Hippocampal formation (tissue), 2 donors: Measurements from ENCODE around the gene KIF20A.
"Not testable (repeated sequence)": the region's sequence is repeated elsewhere in the genome, so short reads cannot be mapped to it uniquely, and the experiment has no call there.

Experiments used
- DNase-seq, 2 donors: peaks; one replicate each; lab custom pipeline; 2025; lab: John Stamatoyannopoulos, UW

Gene KIF20A

GRCh38 chr5:138178516-138179276, at the start of gene KIF20A, which contains the start of gene BRD8:
KIF20A (plus strand) TSS chr5:138179112; CDS start chr5:138179681, 569 bp downstream.
BRD8 (minus strand) TSS chr5:138178630; CDS start chr5:138178614, 16 bp downstream.
- DNase-seq: peak; percentile 92 to 99

GRCh38 chr5:138129347-138129746, 49.6 kb upstream of the KIF20A start:
- DNase-seq: no peak

- no peak for DNase-seq
Measured at GRCh38 chr5:138132543-138132942, 46.4 kb upstream of the KIF20A start.

- DNase-seq: peak; percentile 54 to 59
Measured at GRCh38 chr5:138138949-138139780, 39.7 kb upstream of the KIF20A start, which contains the start of gene NME5. NME5 (minus strand) TSS chr5:138139428; CDS start chr5:138138780, 648 bp downstream.

GRCh38 chr5:138139781-138140090, 39.2 kb upstream of the KIF20A start:
- no peak for DNase-seq

- no peak for DNase-seq
Measured at GRCh38 chr5:138140268-138140667, 38.6 kb upstream of the KIF20A start.

- DNase-seq: no peak
Measured at GRCh38 chr5:138141734-138142133, 37.2 kb upstream of the KIF20A start.

- DNase-seq: not testable (repeated sequence)
Measured at GRCh38 chr5:138143578-138143977, 35.3 kb upstream of the KIF20A start.

GRCh38 chr5:138148811-138149210, 30.1 kb upstream of the KIF20A start:
- DNase-seq: no peak

- no peak for DNase-seq
Measured at GRCh38 chr5:138149530-138149929, 29.4 kb upstream of the KIF20A start.

- DNase-seq: not testable (repeated sequence)
Measured at GRCh38 chr5:138155977-138156376, 22.9 kb upstream of the KIF20A start.

GRCh38 chr5:138157626-138158025, 21.3 kb upstream of the KIF20A start:
- no peak for DNase-seq

GRCh38 chr5:138159666-138160065, 19.2 kb upstream of the KIF20A start:
- no peak for DNase-seq

GRCh38 chr5:138160706-138161105, 18.2 kb upstream of the KIF20A start:
- no peak for DNase-seq

- DNase-seq: no peak
Measured at GRCh38 chr5:138163721-138164120, 15.2 kb upstream of the KIF20A start.

GRCh38 chr5:138169124-138169523, 9.8 kb upstream of the KIF20A start:
- DNase-seq: no peak

GRCh38 chr5:138170299-138170698, 8.6 kb upstream of the KIF20A start:
- no peak for DNase-seq

GRCh38 chr5:138177941-138178515, 884 bp upstream of the KIF20A start:
- peak in 1 of 2 donors; percentile 19 for DNase-seq

GRCh38 chr5:138179277-138179857, 455 bp downstream of the KIF20A start:
- no peak for DNase-seq

- no peak for DNase-seq
Measured at GRCh38 chr5:138180183-138180782, 1.4 kb downstream of the KIF20A start.

- DNase-seq: no peak
Measured at GRCh38 chr5:138180841-138181240, 1.9 kb downstream of the KIF20A start.

GRCh38 chr5:138182808-138183207, 3.9 kb downstream of the KIF20A start:
- no peak for DNase-seq
